ENCODE results near the gene MVK.

DNA sequence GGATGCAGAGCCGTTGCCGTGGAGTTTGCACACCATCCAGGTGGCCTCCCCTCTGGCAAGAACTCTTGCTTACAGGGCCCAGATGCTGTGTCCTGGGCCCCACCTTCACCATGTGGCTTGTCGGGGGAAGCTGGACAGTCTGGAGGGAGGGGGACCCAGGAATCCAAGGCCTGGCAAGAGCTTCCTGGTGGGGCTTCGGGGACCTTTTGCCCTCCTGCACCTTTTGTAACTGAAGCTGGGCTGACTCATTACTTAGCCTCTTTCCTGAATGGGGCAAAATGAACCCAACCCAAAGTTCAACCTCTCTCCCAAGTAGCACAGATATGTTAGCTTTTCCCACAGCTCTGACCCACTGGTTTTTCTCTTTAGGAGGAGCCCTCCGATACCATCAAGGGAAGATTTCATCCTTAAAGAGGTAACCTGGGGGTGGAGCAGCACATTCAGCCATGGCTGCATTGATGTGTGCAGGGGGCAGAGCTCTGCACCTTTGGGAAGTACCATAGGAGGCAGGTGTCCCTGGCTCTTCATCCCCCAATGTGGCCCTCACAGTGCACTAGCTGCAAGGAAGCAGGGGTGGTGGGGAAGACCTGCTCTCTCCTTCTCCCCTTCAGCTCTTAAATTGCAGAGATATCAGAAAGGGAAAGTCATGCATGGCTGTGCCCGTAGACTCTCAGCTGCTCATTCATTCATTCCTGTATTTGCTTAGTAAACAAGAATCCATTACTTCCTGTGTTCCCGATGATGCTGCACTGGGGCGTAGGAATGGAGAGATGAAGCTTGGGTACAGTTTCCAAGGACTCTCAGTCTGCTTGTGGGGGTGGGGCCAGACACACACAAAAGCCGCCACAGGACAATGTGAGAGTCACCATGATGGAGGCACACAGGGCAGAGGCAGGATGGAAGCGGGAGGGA, 13.0 kb downstream of the MVK start:
- TF ChIP-seq, protein P1, sequence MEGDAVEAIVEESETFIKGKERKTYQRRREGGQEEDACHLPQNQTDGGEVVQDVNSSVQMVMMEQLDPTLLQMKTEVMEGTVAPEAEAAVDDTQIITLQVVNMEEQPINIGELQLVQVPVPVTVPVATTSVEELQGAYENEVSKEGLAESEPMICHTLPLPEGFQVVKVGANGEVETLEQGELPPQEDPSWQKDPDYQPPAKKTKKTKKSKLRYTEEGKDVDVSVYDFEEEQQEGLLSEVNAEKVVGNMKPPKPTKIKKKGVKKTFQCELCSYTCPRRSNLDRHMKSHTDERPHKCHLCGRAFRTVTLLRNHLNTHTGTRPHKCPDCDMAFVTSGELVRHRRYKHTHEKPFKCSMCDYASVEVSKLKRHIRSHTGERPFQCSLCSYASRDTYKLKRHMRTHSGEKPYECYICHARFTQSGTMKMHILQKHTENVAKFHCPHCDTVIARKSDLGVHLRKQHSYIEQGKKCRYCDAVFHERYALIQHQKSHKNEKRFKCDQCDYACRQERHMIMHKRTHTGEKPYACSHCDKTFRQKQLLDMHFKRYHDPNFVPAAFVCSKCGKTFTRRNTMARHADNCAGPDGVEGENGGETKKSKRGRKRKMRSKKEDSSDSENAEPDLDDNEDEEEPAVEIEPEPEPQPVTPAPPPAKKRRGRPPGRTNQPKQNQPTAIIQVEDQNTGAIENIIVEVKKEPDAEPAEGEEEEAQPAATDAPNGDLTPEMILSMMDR (IDR thresholded peaks at IDR 0.05): no peak
- no peak for TF ChIP-seq POLR2A (IDR thresholded peaks at IDR 0.05)
- TF ChIP-seq EP300 (IDR thresholded peaks at IDR 0.05; ENCODE audit: low read depth): no peak
- TF ChIP-seq POLR2AphosphoS5 (IDR thresholded peaks at IDR 0.05): no peak
